Embryonic facial prominence (tissue), 1 donor: ENCODE data around the gene OGFOD3.
"Not testable (repeated sequence)": the region's sequence is repeated elsewhere in the genome, so short reads cannot be mapped to it uniquely, and the experiment has no call there.

Experiments used
- DNase-seq: peaks from one replicate; pipeline ENCODE4 v3.0.0-alpha.2; 2016; ENCODE audit errors: extremely low spot score

Gene OGFOD3

GRCh38 chr17:82418001-82418986 is at the start of gene OGFOD3, which contains the start of gene HEXD:
TSS of gene OGFOD3 (minus strand) at chr17:82418586. CDS start at chr17:82418485, 101 bp downstream.
TSS of gene HEXD (plus strand) at chr17:82418347. CDS start at chr17:82419800, 1,453 bp downstream.
- DNase-seq: peak; percentile 53

- no peak for DNase-seq
These were observed 46.7 kb upstream of the OGFOD3 start for GRCh38 chr17:82465023-82465603.

- no peak for DNase-seq
These were observed 46.2 kb upstream of the OGFOD3 start for GRCh38 chr17:82464567-82464929.

- no peak for DNase-seq
These were observed 45.7 kb upstream of the OGFOD3 start for GRCh38 chr17:82463925-82464566.

GRCh38 chr17:82463391-82463790 is 45.0 kb upstream of the OGFOD3 start:
- DNase-seq: no peak

GRCh38 chr17:82461827-82462524 is 43.6 kb upstream of the OGFOD3 start:
- no peak for DNase-seq

GRCh38 chr17:82459936-82460335 is 41.5 kb upstream of the OGFOD3 start:
- DNase-seq: not testable (repeated sequence)

- DNase-seq: no peak
These were observed 40.6 kb upstream of the OGFOD3 start for GRCh38 chr17:82458885-82459424.

- peak; percentile 97 for DNase-seq
These were observed 39.9 kb upstream of the OGFOD3 start, which contains the start of gene NARF for GRCh38 chr17:82458179-82458884. TSS of gene NARF (plus strand) at chr17:82458741. CDS start at chr17:82458804, 63 bp downstream.

- no peak for DNase-seq
These were observed 39.5 kb upstream of the OGFOD3 start for GRCh38 chr17:82457929-82458178.

- no peak for DNase-seq
These were observed 38.9 kb upstream of the OGFOD3 start for GRCh38 chr17:82457073-82457928.

- DNase-seq: not testable (repeated sequence)
These were observed 35.3 kb upstream of the OGFOD3 start for GRCh38 chr17:82453706-82454105.

GRCh38 chr17:82453151-82453550 is 34.8 kb upstream of the OGFOD3 start:
- DNase-seq: not testable (repeated sequence)

GRCh38 chr17:82452162-82452561 is 33.8 kb upstream of the OGFOD3 start:
- DNase-seq: no peak

GRCh38 chr17:82450357-82451106 is 32.1 kb upstream of the OGFOD3 start, which contains the start of gene CYBC1:
TSS of gene CYBC1 (minus strand) at chr17:82450752. CDS start at chr17:82449254, 1,498 bp downstream.
- DNase-seq: peak; percentile 90

- no peak for DNase-seq
These were observed 31.5 kb upstream of the OGFOD3 start for GRCh38 chr17:82449883-82450356.

GRCh38 chr17:82449131-82449882 is 30.9 kb upstream of the OGFOD3 start:
- no peak for DNase-seq

- DNase-seq: no peak
These were observed 29.5 kb upstream of the OGFOD3 start for GRCh38 chr17:82447876-82448275.
